ENCODE results near the gene LRRC55. TPM values are rescaled to one million over a fixed set of nuclear protein-coding genes. Genes with fewer than 3 reads are reported as not detected.

LRRC55 gene
- polyA plus RNA-seq, 1 donor (not counting 4 experiments of a cell fraction or from before 2014, with no cell fraction given): not detected

DNA sequence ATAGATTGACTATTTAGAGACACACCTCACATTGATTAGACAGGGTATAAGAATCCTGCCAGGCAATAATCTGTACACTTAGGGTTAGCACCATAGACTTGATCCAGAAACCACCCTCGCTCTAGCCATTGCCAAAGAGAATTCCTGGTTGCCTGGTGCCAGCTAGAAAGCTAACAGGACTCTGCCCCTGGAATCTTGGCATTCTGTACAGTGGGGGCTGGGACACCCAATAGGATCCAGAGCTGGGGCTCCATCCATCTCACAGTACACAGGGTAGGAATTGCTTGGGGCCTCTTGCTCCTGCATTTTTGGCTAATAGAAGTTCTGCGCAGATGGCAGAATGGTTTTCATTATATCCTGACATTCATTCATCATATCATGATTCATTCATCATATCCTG lies 58.3 kb downstream of the LRRC55 start:
- FAIRE-seq: no peak
- Histone ChIP-seq H3K9me3 (ENCODE audit: control insufficient read depth, low read depth, low read length) (no peaks in the 10 kb centered on the region), H3K4me3 (ENCODE audit: control insufficient read depth in 2 of 3, extremely low read depth in 1 of 3, insufficient read depth in 2 of 3, low read depth in 1 of 3, low read length in 3 of 3) (no peak overlapping the region), H3K9ac (ENCODE audit: control insufficient read depth, extremely low read depth, insufficient read depth, low read length) (no peak overlapping the region), H2AFZ (ENCODE audit: control insufficient read depth, low read length) (no peak overlapping the region), H3K27ac (ENCODE audit: control insufficient read depth, insufficient read depth, low read length) (no peak overlapping the region), H3K36me3 (ENCODE audit: control insufficient read depth in 2 of 2, extremely low read depth in 1 of 2, insufficient read depth in 2 of 2, low read length in 2 of 2) (no peaks in the 10 kb centered on the region), H3K4me1 (ENCODE audit: control insufficient read depth, extremely low read depth, insufficient read depth, low read length) (no peaks in the 10 kb centered on the region), H3K4me2 (ENCODE audit: control insufficient read depth, extremely low read depth, insufficient read depth, low read depth, low read length) (no peak overlapping the region), H3K9me1 (ENCODE audit: control insufficient read depth, extremely low read depth, insufficient read depth, low read length) (no peaks in the 10 kb centered on the region), H3K79me2 (ENCODE audit: control insufficient read depth, insufficient read depth, low read length) (no peaks in the 10 kb centered on the region), H3K27me3 (ENCODE audit: control insufficient read depth, extremely low read depth, insufficient read depth, low read length) (peaks cover 5% of the 10 kb centered on the region), H4K20me1 (ENCODE audit: control insufficient read depth, extremely low read depth, insufficient read depth, low read length) (no peaks in the 10 kb centered on the region)
- no peak for TF ChIP-seq EZH2 (IDR thresholded peaks at IDR 0.05; ENCODE audit: low read length)
- no peak for TF ChIP-seq CTCF (optimal IDR thresholded peaks at IDR 0.05 in 1 of 3, IDR thresholded peaks at IDR 0.05 in 1 of 3, conservative IDR thresholded peaks at IDR 0.05 in 1 of 3; ENCODE audit: extremely low read depth in 1 of 3, insufficient read depth in 2 of 3, low read length in 3 of 3)
- dilution Hi-C loops (cut with MboI; ENCODE audit: extremely low pct_ligation_motif_present, low sequenced_read_pairs): no loop called here
- DNase-seq (ENCODE audit: low read depth, low spot score): no peak

DNA sequence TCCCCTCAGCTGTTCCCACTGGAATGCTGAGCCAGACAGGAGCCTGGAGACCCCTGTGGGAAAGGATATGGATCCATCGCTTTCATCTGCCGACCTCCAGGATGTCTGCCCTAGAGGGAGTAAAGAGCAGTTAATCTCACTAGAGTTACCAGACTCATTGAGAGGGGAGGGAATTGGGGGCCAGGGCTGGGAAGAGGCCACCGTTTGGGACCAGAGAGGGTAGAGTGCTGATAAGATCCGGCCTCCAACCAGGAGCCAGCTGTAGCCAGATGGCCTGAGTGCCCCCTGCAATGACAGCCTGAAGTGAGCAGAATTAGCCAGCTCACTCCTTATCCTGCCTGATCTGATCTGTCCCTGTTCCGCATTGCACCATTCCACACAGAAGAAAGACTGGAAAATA lies 59.0 kb downstream of the LRRC55 start:
- Histone ChIP-seq H3K9me3 (ENCODE audit: control insufficient read depth, low read depth, low read length) (no peaks in the 10 kb centered on the region), H3K9me1 (ENCODE audit: control insufficient read depth, extremely low read depth, insufficient read depth, low read length) (no peaks in the 10 kb centered on the region), H4K20me1 (ENCODE audit: control insufficient read depth, extremely low read depth, insufficient read depth, low read length) (no peaks in the 10 kb centered on the region), H3K4me2 (ENCODE audit: control insufficient read depth, extremely low read depth, insufficient read depth, low read depth, low read length) (no peak overlapping the region), H3K36me3 (ENCODE audit: control insufficient read depth in 2 of 2, extremely low read depth in 1 of 2, insufficient read depth in 2 of 2, low read length in 2 of 2) (no peaks in the 10 kb centered on the region), H3K4me3 (ENCODE audit: control insufficient read depth in 2 of 3, extremely low read depth in 1 of 3, insufficient read depth in 2 of 3, low read depth in 1 of 3, low read length in 3 of 3) (no peak overlapping the region), H3K79me2 (ENCODE audit: control insufficient read depth, insufficient read depth, low read length) (no peaks in the 10 kb centered on the region), H3K27ac (ENCODE audit: control insufficient read depth, insufficient read depth, low read length) (no peak overlapping the region), H2AFZ (ENCODE audit: control insufficient read depth, low read length) (no peak overlapping the region), H3K9ac (ENCODE audit: control insufficient read depth, extremely low read depth, insufficient read depth, low read length) (no peak overlapping the region), H3K27me3 (ENCODE audit: control insufficient read depth, extremely low read depth, insufficient read depth, low read length) (no peaks in the 10 kb centered on the region), H3K4me1 (ENCODE audit: control insufficient read depth, extremely low read depth, insufficient read depth, low read length) (no peaks in the 10 kb centered on the region)
- DNase-seq (ENCODE audit: low read depth, low spot score) (no peak), FAIRE-seq (no peak)
- no peak for TF ChIP-seq EZH2 (IDR thresholded peaks at IDR 0.05; ENCODE audit: low read length)
- no peak for TF ChIP-seq CTCF (optimal IDR thresholded peaks at IDR 0.05 in 1 of 3, IDR thresholded peaks at IDR 0.05 in 1 of 3, conservative IDR thresholded peaks at IDR 0.05 in 1 of 3; ENCODE audit: extremely low read depth in 1 of 3, insufficient read depth in 2 of 3, low read length in 3 of 3)
- dilution Hi-C loops (cut with MboI; ENCODE audit: extremely low pct_ligation_motif_present, low sequenced_read_pairs): no loop called here

Other genes with a start within 250 kb of the LRRC55 start
- gene OR5AK2, start 193.0 kb upstream of the LRRC55 start, polyA plus RNA-seq: not detected in 3 replicates
- 0.03 TPM in 1 of 3 replicates, not detected in the others for gene APLNR, start 55.3 kb downstream of the LRRC55 start, polyA plus RNA-seq
- 88.3 to 107 TPM (median 94.3 TPM) in 3 replicates for gene TNKS1BP1, start 143.0 kb downstream of the LRRC55 start, polyA plus RNA-seq
- 64.3 to 139 TPM (median 115 TPM) in 3 replicates for gene SSRP1, start 153.9 kb downstream of the LRRC55 start, polyA plus RNA-seq
- not detected in 3 replicates for gene P2RX3, start 156.4 kb downstream of the LRRC55 start, polyA plus RNA-seq
- gene PRG3, start 199.2 kb downstream of the LRRC55 start, polyA plus RNA-seq: not detected in 3 replicates
- gene PRG2, start 208.7 kb downstream of the LRRC55 start, polyA plus RNA-seq: 0.09 TPM in 1 of 3 replicates, not detected in the others
- gene SLC43A3, start 245.2 kb downstream of the LRRC55 start, polyA plus RNA-seq: 14.1 to 83.9 TPM (median 48.1 TPM) in 3 replicates

Measured in keratinocyte (primary cell).